Neuronal stem cell (in vitro differentiated cells): ENCODE data around the gene CHODL.

Experiments used
- DNase-seq: peaks from one replicate; pipeline ENCODE4 v3.0.0-alpha.2; 2013; ENCODE audit warnings: low spot score
- H2AFZ ChIP-seq: one replicate; pipeline ENCODE4 v1.6.1; 2013; ENCODE audit warnings: mild to moderate bottlenecking, low read length, inconsistent platforms
- H2AK5ac ChIP-seq: 2 replicates; pipeline ENCODE4 v1.6.1; 2013; ENCODE audit warnings: low read depth, mild to moderate bottlenecking, inconsistent platforms, low read length, moderate library complexity, mixed read lengths
- H2BK120ac ChIP-seq: 2 replicates; pipeline ENCODE4 v1.6.1; 2013; ENCODE audit warnings: low read depth, mild to moderate bottlenecking, inconsistent platforms, low read length, moderate library complexity, mixed read lengths
- H2BK12ac ChIP-seq: one replicate; pipeline ENCODE4 v1.6.1; 2013; ENCODE audit warnings: low read length, inconsistent platforms
- H2BK15ac ChIP-seq: 2 replicates; pipeline ENCODE4 v1.6.1; 2013; ENCODE audit warnings: mild to moderate bottlenecking, low read length, inconsistent platforms, mixed read lengths
- H2BK5ac ChIP-seq: one replicate; pipeline ENCODE4 v1.6.1; 2013; ENCODE audit warnings: inconsistent platforms, mild to moderate bottlenecking, low read length, moderate library complexity
- H3K14ac ChIP-seq: one replicate; pipeline ENCODE4 v1.6.1; 2013; ENCODE audit warnings: low read length, inconsistent platforms
- H3K18ac ChIP-seq: 2 replicates; pipeline ENCODE4 v1.6.1; 2013; ENCODE audit warnings: low read length, inconsistent platforms
- H3K23ac ChIP-seq: 2 replicates; pipeline ENCODE4 v1.6.1; 2013; ENCODE audit warnings: low read depth, mild to moderate bottlenecking, mixed read lengths, low read length, inconsistent platforms; ENCODE audit not compliant: poor library complexity
- H3K27ac ChIP-seq: replicated peaks from 3 replicates; pipeline ENCODE4 v1.5.1; 2013; ENCODE audit warnings: low read length, inconsistent platforms
- H3K27me3 ChIP-seq, 3 experiments: 2 replicates each; pipeline ENCODE4 v1.6.1; 2013; ENCODE audit warnings: low read length in 3 of 3, mild to moderate bottlenecking in 2 of 3, inconsistent platforms in 1 of 3, low read depth in 1 of 3, mixed read lengths in 1 of 3, moderate library complexity in 1 of 3; ENCODE audit not compliant: control insufficient read depth in 3 of 3, insufficient read depth in 3 of 3
- H3K36me3 ChIP-seq, 2 donors: replicated peaks in 1 of 2; 2 replicates each; pipeline ENCODE4 v1.6.1; 2013; ENCODE audit warnings: low read length in 2 of 2; ENCODE audit not compliant: control insufficient read depth in 2 of 2, insufficient read depth in 2 of 2
- H3K4ac ChIP-seq: 2 replicates; pipeline ENCODE4 v1.6.1; 2013; ENCODE audit warnings: inconsistent platforms, mild to moderate bottlenecking, low read length, moderate library complexity
- H3K4me1 ChIP-seq, 2 donors: 1 replicate in 1 of 2; 2 replicates in 1 of 2; pipeline ENCODE4 v1.6.1; 2013; ENCODE audit warnings: low read length in 2 of 2, low read depth in 1 of 2; ENCODE audit not compliant: control insufficient read depth in 2 of 2, insufficient read depth in 1 of 2
- H3K4me2 ChIP-seq: one replicate; pipeline ENCODE4 v1.6.1; 2013; ENCODE audit warnings: mild to moderate bottlenecking, low read length, inconsistent platforms; ENCODE audit not compliant: insufficient read depth, poor library complexity, severe bottlenecking
- H3K4me3 ChIP-seq, 2 donors: 2 replicates each; pipeline ENCODE4 v1.5.1; 2013; ENCODE audit warnings: low read length in 2 of 2, mild to moderate bottlenecking in 2 of 2, inconsistent platforms in 1 of 2, moderate library complexity in 1 of 2
- H3K79me1 ChIP-seq: one replicate; pipeline ENCODE4 v1.6.1; 2013; ENCODE audit warnings: low read depth, mild to moderate bottlenecking, inconsistent platforms, low read length, moderate library complexity
- H3K9ac ChIP-seq: one replicate; pipeline ENCODE4 v1.6.1; 2013; ENCODE audit warnings: mild to moderate bottlenecking, low read depth, low read length, inconsistent platforms; ENCODE audit not compliant: poor library complexity
- H3K9me3 ChIP-seq, 2 donors: replicated peaks in 1 of 2; 2 replicates each; pipeline versions ENCODE3 to v1.6.1; 2013; ENCODE audit warnings: low read length in 2 of 2, mild to moderate bottlenecking in 2 of 2, inconsistent platforms in 1 of 2, low read depth in 1 of 2, mixed read lengths in 1 of 2, moderate library complexity in 1 of 2; ENCODE audit not compliant: control insufficient read depth in 2 of 2, insufficient read depth in 1 of 2
- H4K8ac ChIP-seq: one replicate; pipeline ENCODE4 v1.6.1; 2013; ENCODE audit warnings: low read depth, mild to moderate bottlenecking, inconsistent platforms, low read length, moderate library complexity
- H4K91ac ChIP-seq: one replicate; pipeline ENCODE4 v1.6.1; 2013; ENCODE audit warnings: low read length, low read depth, mild to moderate bottlenecking, inconsistent platforms; ENCODE audit not compliant: poor library complexity
- WGBS, 2 donors: extraction: QIAGEN DNeasy Blood & Tissue Kit; methylation state at CpG; one replicate each; pipeline ENCODE4 v1.1.7; 2013; ENCODE audit warnings: missing lambda C conversion rate in 2 of 2, mixed read lengths in 1 of 2; ENCODE audit not compliant: insufficient read length in 2 of 2, insufficient replicate concordance in 1 of 2; ENCODE audit errors: extremely low coverage in 2 of 2; 5-methylcytosine and 5-hydroxymethylcytosine counted together

Gene CHODL

DNA sequence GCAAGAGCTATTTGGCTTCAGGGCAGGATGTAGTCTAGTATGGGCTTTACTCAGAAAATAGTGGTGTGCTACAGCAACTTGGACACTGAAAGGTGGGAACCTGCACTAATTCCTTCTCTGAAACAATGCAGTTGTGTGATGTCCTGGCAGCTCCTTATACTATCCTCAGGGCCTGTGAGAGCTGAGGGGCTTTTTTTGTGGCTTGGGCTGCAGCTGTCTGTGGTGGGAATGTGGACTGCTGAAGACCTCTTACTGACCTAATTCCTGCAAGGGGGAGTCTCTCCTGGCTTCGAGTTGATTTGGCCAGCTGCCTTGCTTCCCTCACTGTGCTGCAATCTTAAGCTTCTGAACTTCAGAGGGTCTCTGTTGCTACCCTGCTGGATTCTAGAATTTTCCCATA lies 22.3 kb upstream of the CHODL start:
- H3K36me3 ChIP-seq = no peaks in the 10 kb centered on the region
- no peak overlapping the region for H2BK12ac ChIP-seq
- no peak overlapping the region for H4K91ac ChIP-seq
- H2AK5ac ChIP-seq = no peak overlapping the region
- H2BK5ac ChIP-seq = no peak overlapping the region
- no peak overlapping the region for H4K8ac ChIP-seq
- H3K27ac ChIP-seq = no peak overlapping the region
- H3K18ac ChIP-seq = no peak overlapping the region
- no peaks in the 10 kb centered on the region for H3K79me1 ChIP-seq
- H3K27me3 ChIP-seq = no peaks in the 10 kb centered on the region
- no peak overlapping the region for H2BK15ac ChIP-seq
- H3K9me3 ChIP-seq = no peaks in the 10 kb centered on the region
- H3K9ac ChIP-seq = no peak overlapping the region
- H3K4me1 ChIP-seq = no peaks in the 10 kb centered on the region
- no peak overlapping the region for H3K14ac ChIP-seq
- H3K4me3 ChIP-seq = no peak overlapping the region
- WGBS, 2 donors = no CpG with 5 or more reads among the region's 1 CpG
- no peak overlapping the region for H3K4me2 ChIP-seq
- H3K23ac ChIP-seq = no peak overlapping the region
- H3K4ac ChIP-seq = no peak overlapping the region
- no peak for DNase-seq
- no peak overlapping the region for H2BK120ac ChIP-seq
- no peak overlapping the region for H2AFZ ChIP-seq

DNA sequence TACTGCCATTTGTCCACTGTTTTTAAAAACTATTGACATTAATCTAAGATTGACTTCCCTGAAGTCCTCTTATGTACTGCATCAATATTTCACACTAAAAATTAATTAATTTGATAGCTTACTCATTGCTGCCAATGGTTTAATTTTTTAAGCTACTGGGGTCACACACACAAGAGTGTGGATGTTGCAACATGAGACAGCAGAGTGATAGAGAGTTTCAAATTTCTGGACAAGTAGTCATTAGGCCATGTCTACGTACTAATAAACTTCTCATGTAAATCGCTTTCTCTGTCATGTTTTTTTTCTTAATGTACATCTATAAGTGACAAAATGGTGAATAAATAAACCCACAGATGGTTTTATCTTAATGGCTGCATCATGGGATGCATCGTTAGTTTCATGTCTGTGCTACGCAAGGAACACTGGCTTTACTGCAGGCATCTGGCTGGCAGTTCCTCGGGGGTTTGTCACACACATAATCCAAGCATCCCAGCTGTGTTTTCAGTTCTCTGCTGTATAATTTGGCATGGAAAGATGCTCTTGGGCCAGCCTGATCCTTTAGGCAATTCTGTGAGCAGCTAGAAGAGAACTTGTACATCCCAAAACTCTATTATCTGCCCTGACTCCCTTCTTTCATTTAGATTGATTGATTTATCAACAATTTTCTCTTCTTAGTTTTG lies 16.4 kb upstream of the CHODL start:
- H3K9me3 ChIP-seq = no peaks in the 10 kb centered on the region
- no peaks in the 10 kb centered on the region for H3K36me3 ChIP-seq
- H2BK5ac ChIP-seq = no peak overlapping the region
- no peak overlapping the region for H3K23ac ChIP-seq
- no peak overlapping the region for H4K91ac ChIP-seq
- no peak overlapping the region for H3K18ac ChIP-seq
- no peak overlapping the region for H2BK15ac ChIP-seq
- H3K14ac ChIP-seq = no peak overlapping the region
- no peaks in the 10 kb centered on the region for H3K79me1 ChIP-seq
- H4K8ac ChIP-seq = no peak overlapping the region
- no peak overlapping the region for H3K27ac ChIP-seq
- no peak overlapping the region for H3K4ac ChIP-seq
- H2BK120ac ChIP-seq = no peak overlapping the region
- H2AK5ac ChIP-seq = no peak overlapping the region
- H2BK12ac ChIP-seq = no peak overlapping the region
- H3K4me2 ChIP-seq = no peak overlapping the region
- H3K27me3 ChIP-seq = no peaks in the 10 kb centered on the region
- H3K9ac ChIP-seq = no peak overlapping the region
- no peak overlapping the region for H3K4me3 ChIP-seq
- DNase-seq = no peak
- H2AFZ ChIP-seq = no peak overlapping the region
- peaks cover 0 to 2% of the 10 kb centered on the region in 2 donors for H3K4me1 ChIP-seq
- no CpG with 5 or more reads among the region's 5 CpGs for WGBS, 2 donors

- Histone ChIP-seq H2BK5ac (no peak overlapping the region), H3K27ac (no peak overlapping the region), H3K4me3 (no peak overlapping the region), H2AFZ (no peak overlapping the region), H3K14ac (no peak overlapping the region), H3K9me3 (no peaks in the 10 kb centered on the region), H3K23ac (no peak overlapping the region), H3K4me2 (no peak overlapping the region), H3K18ac (no peak overlapping the region), H3K36me3 (no peaks in the 10 kb centered on the region), H3K9ac (no peak overlapping the region), H2BK15ac (no peak overlapping the region), H3K79me1 (no peaks in the 10 kb centered on the region), H3K27me3 (no peaks in the 10 kb centered on the region), H2BK12ac (no peak overlapping the region), H4K91ac (no peak overlapping the region), H3K4me1 (no peaks in the 10 kb centered on the region), H2AK5ac (no peak overlapping the region), H2BK120ac (no peak overlapping the region), H4K8ac (no peak overlapping the region), H3K4ac (no peak overlapping the region)
- DNase-seq = no peak
- no CpG with 5 or more reads among the region's 1 CpG for WGBS, 2 donors
Measured at GRCh38 chr21:18235545-18235944, 9.1 kb upstream of the CHODL start.

DNA sequence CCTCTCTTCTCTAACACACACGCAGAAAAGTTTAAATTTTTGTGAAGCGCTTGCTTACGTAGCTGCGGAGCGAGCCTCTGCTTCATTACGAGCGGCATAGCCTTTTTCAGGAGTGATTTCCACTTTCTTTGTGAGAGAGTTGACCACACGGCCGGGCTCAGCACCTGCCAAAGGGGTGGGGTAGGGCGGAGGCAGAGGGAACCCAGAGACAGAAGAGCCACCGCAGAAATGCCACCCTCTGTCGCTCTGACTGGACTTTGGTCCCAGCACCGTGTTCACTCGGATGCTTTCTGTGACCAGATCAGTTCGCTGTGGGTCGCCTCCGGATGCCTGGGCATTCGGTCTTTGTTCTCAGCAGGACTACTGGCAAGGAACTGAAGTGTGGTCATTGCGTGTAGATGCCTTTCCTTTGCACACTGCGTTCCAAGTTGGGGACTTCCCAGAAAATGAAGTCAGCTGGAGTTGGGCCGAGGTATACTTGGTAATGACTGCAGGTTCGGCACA lies 883 bp downstream of the CHODL start:
- no peak overlapping the region for H3K14ac ChIP-seq
- peak overlapping the region; percentile 87 for H2AFZ ChIP-seq
- no CpG with 5 or more reads among the region's 22 CpGs for WGBS, 2 donors
- H3K18ac ChIP-seq = peak overlapping the region; percentile 95
- H3K23ac ChIP-seq = no peak overlapping the region
- no peak overlapping the region for H3K9ac ChIP-seq
- no peaks in the 10 kb centered on the region for H3K36me3 ChIP-seq
- H3K79me1 ChIP-seq = no peaks in the 10 kb centered on the region
- H2BK12ac ChIP-seq = no peak overlapping the region
- H2BK120ac ChIP-seq = no peak overlapping the region
- H3K4me3 ChIP-seq = peak overlapping the region; percentile 31 to 93
- no peak overlapping the region for H4K8ac ChIP-seq
- DNase-seq = peak; percentile 21
- H3K27me3 ChIP-seq = peaks cover 7 to 59% (median 21%) of the 10 kb centered on the region in 3 experiments
- H2BK5ac ChIP-seq = no peak overlapping the region
- peak overlapping the region; percentile 55 for H2BK15ac ChIP-seq
- H3K4me1 ChIP-seq = peaks cover 0 to 4% of the 10 kb centered on the region in 2 donors
- H3K4me2 ChIP-seq = peak overlapping the region; percentile 98
- H3K4ac ChIP-seq = no peak overlapping the region
- H3K9me3 ChIP-seq = no peaks in the 10 kb centered on the region
- no peak overlapping the region for H3K27ac ChIP-seq
- H2AK5ac ChIP-seq = no peak overlapping the region
- no peak overlapping the region for H4K91ac ChIP-seq
